Measurements from ENCODE around the gene MGMT.
A peak's percentile ranks its signal among the peaks of the same experiment; 100 is the strongest.

The MGMT gene

GRCh38 chr10:129608653-129609052, 141.6 kb downstream of the MGMT start:
- Histone ChIP-seq H3K9ac (ENCODE audit: low read length) (no peak overlapping the region), H3K9me2 (ENCODE audit: low read depth, low read length) (no peaks in the 10 kb centered on the region), H3F3A (ENCODE audit: insufficient read depth, low read length) (no peaks in the 10 kb centered on the region), H3K9me3 (ENCODE audit: low read length) (no peaks in the 10 kb centered on the region), H3K4me3 (ENCODE audit: low read depth, low read length, poor library complexity, severe bottlenecking) (no peak overlapping the region), H3K36me3 (ENCODE audit: insufficient read depth, low read length) (no peaks in the 10 kb centered on the region; the same call in 1 of the 2 replicates), H3K4me2 (ENCODE audit: low read length) (no peak overlapping the region), H2AFZ (ENCODE audit: low read length) (no peak overlapping the region), H3K79me2 (ENCODE audit: insufficient read depth, low read length) (no peaks in the 10 kb centered on the region), H3K27me3 (ENCODE audit: insufficient read depth, low read length) (no peaks in the 10 kb centered on the region), H4K20me1 (ENCODE audit: insufficient read depth, low read length) (no peaks in the 10 kb centered on the region), H3K27ac (ENCODE audit: low read depth, low read length, poor library complexity, severe bottlenecking) (peak overlapping the region; percentile 38), H3K4me1 (ENCODE audit: insufficient read depth, low read length, severe bottlenecking) (peaks cover 85% of the 10 kb centered on the region)
- no peak for TF ChIP-seq EZH2 (IDR thresholded peaks at IDR 0.05; ENCODE audit: borderline replicate concordance, low read length)

- no peak for TF ChIP-seq EZH2 (IDR thresholded peaks at IDR 0.05; ENCODE audit: borderline replicate concordance, low read length)
- TF ChIP-seq, protein P1, sequence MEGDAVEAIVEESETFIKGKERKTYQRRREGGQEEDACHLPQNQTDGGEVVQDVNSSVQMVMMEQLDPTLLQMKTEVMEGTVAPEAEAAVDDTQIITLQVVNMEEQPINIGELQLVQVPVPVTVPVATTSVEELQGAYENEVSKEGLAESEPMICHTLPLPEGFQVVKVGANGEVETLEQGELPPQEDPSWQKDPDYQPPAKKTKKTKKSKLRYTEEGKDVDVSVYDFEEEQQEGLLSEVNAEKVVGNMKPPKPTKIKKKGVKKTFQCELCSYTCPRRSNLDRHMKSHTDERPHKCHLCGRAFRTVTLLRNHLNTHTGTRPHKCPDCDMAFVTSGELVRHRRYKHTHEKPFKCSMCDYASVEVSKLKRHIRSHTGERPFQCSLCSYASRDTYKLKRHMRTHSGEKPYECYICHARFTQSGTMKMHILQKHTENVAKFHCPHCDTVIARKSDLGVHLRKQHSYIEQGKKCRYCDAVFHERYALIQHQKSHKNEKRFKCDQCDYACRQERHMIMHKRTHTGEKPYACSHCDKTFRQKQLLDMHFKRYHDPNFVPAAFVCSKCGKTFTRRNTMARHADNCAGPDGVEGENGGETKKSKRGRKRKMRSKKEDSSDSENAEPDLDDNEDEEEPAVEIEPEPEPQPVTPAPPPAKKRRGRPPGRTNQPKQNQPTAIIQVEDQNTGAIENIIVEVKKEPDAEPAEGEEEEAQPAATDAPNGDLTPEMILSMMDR (IDR thresholded peaks at IDR 0.05; ENCODE audit: low read length), result no peak
- H3K27me3 ChIP-seq (ENCODE audit: insufficient read depth, low read length), result no peaks in the 10 kb centered on the region
- no peaks in the 10 kb centered on the region for H3K9me2 ChIP-seq (ENCODE audit: low read depth, low read length)
- H3K9ac ChIP-seq (ENCODE audit: low read length), result no peak overlapping the region
- H4K20me1 ChIP-seq (ENCODE audit: insufficient read depth, low read length), result no peaks in the 10 kb centered on the region
- H3K27ac ChIP-seq (ENCODE audit: low read depth, low read length, poor library complexity, severe bottlenecking), result peak overlapping the region; percentile 38
- no peak overlapping the region for H2AFZ ChIP-seq (ENCODE audit: low read length)
- H3K79me2 ChIP-seq (ENCODE audit: insufficient read depth, low read length), result no peaks in the 10 kb centered on the region
- H3K4me3 ChIP-seq (ENCODE audit: low read depth, low read length, poor library complexity, severe bottlenecking), result no peak overlapping the region
- H3K9me3 ChIP-seq (ENCODE audit: low read length), result no peaks in the 10 kb centered on the region
- H3K36me3 ChIP-seq (ENCODE audit: insufficient read depth, low read length), result no peaks in the 10 kb centered on the region; the same call in 1 of the 2 replicates
- H3K4me2 ChIP-seq (ENCODE audit: low read length), result no peak overlapping the region
- H3K4me1 ChIP-seq (ENCODE audit: insufficient read depth, low read length, severe bottlenecking), result peaks cover 85% of the 10 kb centered on the region
- no peaks in the 10 kb centered on the region for H3F3A ChIP-seq (ENCODE audit: insufficient read depth, low read length)
These were observed 142.5 kb downstream of the MGMT start for GRCh38 chr10:129609551-129609950.

- Histone ChIP-seq H3F3A (ENCODE audit: insufficient read depth, low read length) (no peaks in the 10 kb centered on the region), H3K4me3 (ENCODE audit: low read depth, low read length, poor library complexity, severe bottlenecking) (no peak overlapping the region), H3K4me2 (ENCODE audit: low read length) (peak overlapping the region; percentile 46; the same call in 1 of the 2 replicates), H3K79me2 (ENCODE audit: insufficient read depth, low read length) (peaks cover 3% of the 10 kb centered on the region; the same call in 1 of the 2 replicates), H3K9me3 (ENCODE audit: low read length) (no peaks in the 10 kb centered on the region), H4K20me1 (ENCODE audit: insufficient read depth, low read length) (no peaks in the 10 kb centered on the region), H3K36me3 (ENCODE audit: insufficient read depth, low read length) (no peaks in the 10 kb centered on the region; the same call in none of the 2 replicates), H3K27me3 (ENCODE audit: insufficient read depth, low read length) (no peaks in the 10 kb centered on the region), H3K9me2 (ENCODE audit: low read depth, low read length) (no peaks in the 10 kb centered on the region), H3K9ac (ENCODE audit: low read length) (peak overlapping the region; percentile 27; the same call in 1 of the 2 replicates), H2AFZ (ENCODE audit: low read length) (no peak overlapping the region), H3K27ac (ENCODE audit: low read depth, low read length, poor library complexity, severe bottlenecking) (peak overlapping the region; percentile 73), H3K4me1 (ENCODE audit: insufficient read depth, low read length, severe bottlenecking) (peaks cover 59% of the 10 kb centered on the region)
- TF ChIP-seq, protein P1 (IDR thresholded peaks at IDR 0.05; ENCODE audit: low read length), result no peak
- no peak for TF ChIP-seq EZH2 (IDR thresholded peaks at IDR 0.05; ENCODE audit: borderline replicate concordance, low read length)
These were observed 145.6 kb downstream of the MGMT start for GRCh38 chr10:129612481-129613109.

Measured in OCI-LY1 (cell line).